Dedifferentiated amniotic fluid mesenchymal stem cell (primary cell): Measurements from ENCODE around the gene PUM2.

Experiments
- DNase-seq: peaks from one replicate; pipeline ENCODE4 v3.0.0-alpha.2; 2016; ENCODE audit errors: extremely low spot score

Gene PUM2

DNA sequence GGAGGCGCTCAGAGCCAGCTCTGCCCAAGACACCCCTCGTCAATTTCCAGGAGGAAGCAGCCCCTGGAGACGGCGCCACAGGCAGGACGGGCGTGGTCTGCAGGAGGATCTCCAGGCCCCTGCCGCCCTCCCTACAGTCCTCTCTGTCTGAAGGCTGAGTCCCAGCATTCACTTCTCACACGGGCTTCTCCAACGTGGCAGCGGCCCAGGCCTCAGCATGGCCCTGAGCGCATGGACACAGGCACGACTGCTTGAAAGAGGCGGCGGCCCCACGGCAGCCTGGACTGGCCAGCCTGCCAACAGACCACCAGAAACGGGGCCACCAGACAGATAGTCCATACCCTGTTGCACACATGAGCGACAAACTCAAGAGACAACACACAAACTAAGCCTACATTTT, 149.0 kb downstream of the PUM2 start:
- no peak for DNase-seq

DNA sequence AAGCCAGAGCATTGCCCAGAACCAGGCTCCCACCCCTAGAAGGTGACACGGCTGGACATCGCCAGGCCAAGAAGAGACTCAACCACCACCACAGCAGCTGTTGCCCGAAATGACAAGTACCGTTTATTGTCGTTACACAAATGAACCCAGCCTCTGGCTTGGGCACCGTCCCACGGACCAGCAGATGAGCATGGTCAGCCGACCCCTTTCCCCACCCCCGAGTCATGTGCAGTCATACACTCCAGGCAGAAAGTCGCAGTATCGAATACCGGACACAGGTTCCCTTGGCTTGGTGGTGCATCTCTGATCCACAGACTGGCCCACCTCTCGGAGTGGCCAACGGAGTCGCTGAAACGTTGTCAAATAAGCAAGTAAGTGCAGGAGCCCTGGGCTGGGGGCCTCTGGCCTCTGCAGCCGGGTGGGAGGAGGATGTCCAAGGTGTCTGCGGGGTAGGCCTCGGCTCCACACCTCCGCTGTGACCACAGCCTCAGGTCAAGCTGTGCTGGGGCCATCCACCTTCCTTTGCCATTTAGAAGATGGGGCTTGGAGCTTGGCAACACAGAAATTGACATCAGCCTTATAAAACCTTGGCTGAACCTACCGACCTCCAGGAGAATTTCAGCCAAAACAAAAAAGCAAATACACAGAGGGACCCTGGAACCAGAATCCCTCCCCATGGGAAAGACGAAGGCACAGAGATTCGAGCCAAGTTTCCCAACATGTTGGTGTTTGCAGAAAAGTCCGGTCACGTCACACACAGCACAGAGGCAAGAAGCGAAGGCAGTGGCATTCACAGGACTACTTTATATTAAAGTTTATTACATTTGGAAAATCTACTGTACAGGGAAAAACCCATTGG, 149.7 kb downstream of the PUM2 start:
- DNase-seq: no peak

- no peak for DNase-seq
Observed at GRCh38 chr2:20199633-20200270, 150.9 kb downstream of the PUM2 start.

- no peak for DNase-seq
Observed at GRCh38 chr2:20198796-20199632, 151.6 kb downstream of the PUM2 start.
